Epithelial cell of proximal tubule (primary cell): ENCODE measurements around the gene PCNX2. TPM values are rescaled to one million over a fixed set of nuclear protein-coding genes. Genes with fewer than 3 reads are reported as not detected.

Experiments
- DNase-seq: peaks from one replicate; pipeline ENCODE4 v3.0.0-alpha.2; 2011; ENCODE audit warnings: low read depth
- H3K4me3 ChIP-seq: 2 replicates; pipeline ENCODE4 v1.5.1; 2011; ENCODE audit warnings: low read depth, mild to moderate bottlenecking, low read length
- CTCF ChIP-seq: conservative IDR thresholded peaks from 2 replicates; pipeline ENCODE4 v1.5.1; 2012; ENCODE audit warnings: low read depth, mild to moderate bottlenecking, low read length
- total RNA-seq: library from RNA; depleted of rRNA; stranded (reverse); fragments of >200 nt; gene quantifications from 2 replicates; pipeline ENCODE4 v1.2.3, GENCODE V29; 2015

Gene PCNX2
- total RNA-seq, 1 donor from 2014 or later = 11.4 TPM

GRCh38 chr1:233037843-233038242 is 257.7 kb downstream of the PCNX2 start:
- TF ChIP-seq CTCF = no peak
- no peak for DNase-seq
- H3K4me3 ChIP-seq = no peak overlapping the region

- no peak for DNase-seq
- no peak overlapping the region for H3K4me3 ChIP-seq
- TF ChIP-seq CTCF = no peak
Measured at GRCh38 chr1:233034836-233035235, 260.7 kb downstream of the PCNX2 start.

- no peak overlapping the region for H3K4me3 ChIP-seq
- TF ChIP-seq CTCF = no peak
Measured at GRCh38 chr1:233033361-233033760, 262.2 kb downstream of the PCNX2 start.

GRCh38 chr1:233032916-233033315 is 262.6 kb downstream of the PCNX2 start:
- no peak for DNase-seq
- no peak for TF ChIP-seq CTCF
- H3K4me3 ChIP-seq = no peak overlapping the region

More at GRCh38 chr1:233033361-233033760, 262.2 kb downstream of the PCNX2 start:
- no peak for DNase-seq

- DNase-seq = no peak
- TF ChIP-seq CTCF = no peak
- no peak overlapping the region for H3K4me3 ChIP-seq
Measured at GRCh38 chr1:233031521-233031920, 264.0 kb downstream of the PCNX2 start.

GRCh38 chr1:233027046-233027445 is 268.5 kb downstream of the PCNX2 start:
- H3K4me3 ChIP-seq = no peak overlapping the region
- TF ChIP-seq CTCF = no peak
- DNase-seq = no peak

GRCh38 chr1:233025567-233025966 is 270.0 kb downstream of the PCNX2 start:
- DNase-seq = no peak
- H3K4me3 ChIP-seq = no peak overlapping the region
- no peak for TF ChIP-seq CTCF
